ENCODE data around the gene KCNQ5.
A peak's percentile ranks its signal among the peaks of the same experiment; 100 is the strongest.
"Not testable (repeated sequence)": the region's sequence is repeated elsewhere in the genome, so short reads cannot be mapped to it uniquely, and the experiment has no call there.

KCNQ5 gene

DNA sequence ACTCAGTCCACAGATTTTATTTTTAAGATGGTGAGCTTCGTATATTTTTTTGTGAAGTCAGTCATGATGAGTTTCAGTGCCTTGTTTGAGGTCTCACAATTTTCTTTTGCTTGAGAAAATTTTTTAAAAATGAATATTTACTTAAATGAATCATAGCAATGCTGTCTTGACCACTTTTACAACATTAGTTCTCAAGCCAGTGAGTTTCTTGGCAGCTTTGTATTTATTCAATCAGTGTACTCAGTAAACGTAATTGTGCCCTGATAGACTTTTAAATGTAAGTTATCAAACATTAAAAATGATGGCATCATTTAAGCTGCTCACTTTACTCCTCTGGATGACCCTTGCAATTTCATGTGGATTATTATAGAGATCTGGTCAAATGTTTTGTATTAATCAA, 342.1 kb downstream of the KCNQ5 start:
- DNase-seq = no peak

DNA sequence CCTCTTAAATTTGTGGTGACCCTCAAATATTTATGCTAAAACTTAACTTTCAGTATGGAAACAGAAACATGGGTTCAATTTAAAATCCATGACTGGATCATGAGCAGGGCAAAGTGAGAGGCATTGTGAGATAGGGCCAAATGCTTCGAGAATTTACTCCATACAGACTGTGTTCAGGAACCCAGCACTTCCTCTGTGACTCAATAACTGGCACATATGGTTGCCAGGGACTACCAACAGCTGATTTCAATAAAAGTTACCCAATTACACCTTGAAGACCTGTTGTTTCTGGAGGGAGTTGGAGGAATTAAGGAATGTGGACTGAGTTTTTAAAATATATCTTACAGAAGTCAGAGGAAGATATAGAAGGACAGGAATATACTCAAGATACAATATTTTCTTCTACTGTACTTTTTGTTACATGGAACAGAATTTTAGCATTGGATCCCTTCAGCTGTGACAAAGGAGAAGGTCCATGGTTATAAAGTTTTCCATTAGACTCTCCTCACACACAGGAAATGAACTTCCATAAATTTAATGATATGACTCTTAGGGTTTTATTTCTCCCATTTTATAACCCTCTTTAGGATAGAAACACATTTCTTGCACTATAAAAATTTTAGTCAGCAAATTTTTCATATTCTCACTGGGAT, 344.9 kb downstream of the KCNQ5 start:
- peak; percentile 15 for DNase-seq

DNA sequence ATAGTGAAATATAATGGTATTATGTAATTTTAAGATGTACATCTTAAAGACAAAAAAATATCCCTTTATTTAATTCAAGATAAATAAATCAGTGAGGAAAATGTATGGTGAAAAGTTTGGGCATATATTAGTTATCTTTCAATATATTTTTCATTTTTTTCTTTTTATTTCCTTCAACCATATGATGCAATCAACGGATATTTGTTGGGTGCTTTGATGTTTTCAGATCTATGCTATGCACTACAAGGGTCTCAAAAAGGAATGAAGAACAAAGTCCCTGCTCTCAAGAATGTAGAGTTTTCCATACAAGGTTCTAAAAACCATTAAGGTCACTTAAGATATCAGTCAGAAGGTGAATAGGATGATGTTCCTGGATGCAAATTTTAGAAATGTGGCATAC, 345.5 kb downstream of the KCNQ5 start:
- DNase-seq = no peak

DNA sequence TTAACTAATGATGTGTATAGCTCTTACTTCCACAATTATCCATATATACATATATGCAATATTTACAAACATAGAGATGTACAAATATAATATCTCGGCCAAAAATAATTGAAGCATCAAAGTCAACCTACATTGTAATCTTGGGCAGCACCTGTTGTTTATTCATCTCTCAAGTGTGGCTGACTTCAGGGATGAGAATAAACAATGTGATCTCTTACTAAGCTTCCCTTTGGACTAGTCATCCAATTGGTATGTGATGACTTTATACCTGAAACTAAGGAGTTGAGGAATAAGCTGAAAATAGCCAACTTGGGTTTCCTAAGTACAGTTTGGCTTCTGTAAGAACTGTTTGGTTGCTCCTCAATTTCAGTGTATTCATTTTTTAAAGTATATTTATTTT, 346.8 kb downstream of the KCNQ5 start:
- DNase-seq = no peak

DNA sequence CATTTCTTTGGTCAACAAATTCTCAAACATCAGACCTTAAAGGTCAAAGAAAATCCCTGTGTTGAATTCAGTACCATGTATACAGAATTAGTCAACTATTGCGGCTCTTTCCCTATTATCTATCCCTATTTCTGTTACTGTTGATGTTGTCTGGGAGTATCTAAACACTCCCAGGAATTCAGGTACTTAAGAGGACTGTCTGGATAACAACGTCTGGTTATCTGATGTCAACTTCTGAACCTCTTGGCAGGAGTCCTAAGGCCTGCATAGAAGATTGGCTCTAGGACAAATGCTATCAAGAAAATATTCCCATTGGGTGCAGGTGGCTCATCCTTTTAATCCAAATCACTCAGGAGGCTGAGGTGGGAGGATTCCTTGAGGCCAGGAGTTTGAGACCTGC, 347.8 kb downstream of the KCNQ5 start:
- no peak for DNase-seq

DNA sequence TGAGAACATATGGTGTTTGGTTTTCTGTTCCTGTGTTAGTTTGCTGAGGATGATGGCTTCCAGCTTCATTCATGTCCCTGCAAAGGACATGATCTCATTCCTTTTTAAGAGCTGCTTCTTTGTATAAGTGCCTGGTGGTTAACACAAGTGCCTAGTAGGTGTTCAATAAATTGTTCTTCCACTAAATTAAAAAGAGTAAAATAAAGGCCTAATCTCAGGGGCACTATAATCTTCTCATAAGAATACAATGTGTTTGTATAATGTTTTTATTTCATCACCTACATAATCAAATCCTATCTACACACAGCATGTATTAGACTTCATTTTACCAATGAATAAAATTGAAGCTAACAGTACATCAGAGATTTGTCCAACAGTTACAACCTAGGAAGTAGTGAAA, 350.7 kb downstream of the KCNQ5 start:
- DNase-seq = no peak

DNA sequence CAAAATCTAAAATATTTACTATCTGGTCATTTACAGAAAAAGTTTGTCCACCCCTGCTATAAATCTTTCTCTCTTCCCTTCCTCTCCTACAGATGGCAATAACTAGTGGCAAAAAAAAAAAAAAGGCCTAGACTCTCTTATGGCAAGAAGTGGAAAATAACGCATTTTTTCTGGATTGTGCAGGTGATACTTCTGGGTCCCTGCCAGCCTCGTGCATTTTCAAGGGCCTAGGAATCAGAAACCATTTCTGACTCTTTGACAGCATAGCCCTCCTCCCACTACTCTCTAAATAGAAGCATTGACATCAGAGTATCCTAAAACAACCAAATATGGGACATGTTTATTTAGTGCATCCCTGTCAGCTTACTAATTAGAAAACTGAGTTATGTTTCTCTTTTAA, 352.4 kb downstream of the KCNQ5 start:
- no peak for DNase-seq

DNA sequence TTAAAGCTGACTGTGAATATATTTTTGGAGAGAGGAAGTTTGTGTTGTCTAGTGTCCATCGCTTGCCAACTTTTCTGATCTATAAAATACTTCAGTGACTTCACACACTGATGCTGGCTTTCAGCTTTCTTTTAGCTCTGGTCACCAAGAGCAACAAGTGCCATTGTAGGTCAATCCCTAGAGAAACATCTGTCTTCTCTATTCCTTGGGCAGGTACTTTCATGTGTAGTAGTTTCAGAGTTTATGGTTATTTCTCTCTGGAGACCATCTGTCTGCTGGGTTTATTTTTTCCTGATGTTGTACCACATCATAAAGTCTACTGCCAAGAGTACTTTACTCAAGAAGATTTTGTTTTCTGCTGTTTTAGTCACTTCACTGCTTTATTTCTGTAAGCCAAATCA, 353.5 kb downstream of the KCNQ5 start:
- DNase-seq = no peak

DNA sequence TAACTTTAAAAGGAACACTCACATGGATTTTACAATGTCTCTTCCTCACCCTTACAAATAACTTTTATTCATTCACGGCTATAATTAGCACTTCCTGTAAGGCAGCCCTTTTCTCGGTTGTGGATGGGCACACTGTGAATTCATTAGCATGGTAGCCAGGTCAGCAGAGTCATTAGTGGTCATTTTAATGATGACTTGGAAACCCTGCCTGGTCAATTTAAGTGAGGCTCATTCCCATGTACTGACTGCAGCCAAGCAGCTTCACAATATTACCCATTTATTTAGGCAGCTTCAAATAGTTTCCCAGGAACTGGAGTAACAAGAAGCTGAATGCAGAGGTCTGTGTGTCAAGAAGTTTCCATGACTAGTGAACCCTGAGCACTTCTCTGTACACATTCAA, 354.6 kb downstream of the KCNQ5 start:
- no peak for DNase-seq

DNA sequence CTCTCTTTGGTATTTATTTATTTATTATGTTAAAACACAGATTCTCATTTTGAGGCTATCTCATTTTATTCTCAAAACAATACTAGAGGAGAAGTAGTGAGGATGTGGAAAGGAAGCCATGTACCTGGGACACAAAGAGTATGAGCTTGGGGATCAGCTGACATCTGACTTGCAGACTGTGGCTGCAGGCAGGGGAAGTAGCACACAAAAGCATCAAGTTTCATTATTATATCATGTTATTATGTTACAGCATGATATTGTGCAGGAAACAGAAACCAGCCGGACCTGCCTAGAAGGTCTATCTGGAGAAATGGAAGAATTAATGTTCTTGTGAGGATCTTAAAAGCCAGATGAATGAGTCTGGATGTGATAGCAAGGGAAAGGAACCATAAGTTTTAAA, 355.2 kb downstream of the KCNQ5 start:
- peak; percentile 80 for DNase-seq

DNA sequence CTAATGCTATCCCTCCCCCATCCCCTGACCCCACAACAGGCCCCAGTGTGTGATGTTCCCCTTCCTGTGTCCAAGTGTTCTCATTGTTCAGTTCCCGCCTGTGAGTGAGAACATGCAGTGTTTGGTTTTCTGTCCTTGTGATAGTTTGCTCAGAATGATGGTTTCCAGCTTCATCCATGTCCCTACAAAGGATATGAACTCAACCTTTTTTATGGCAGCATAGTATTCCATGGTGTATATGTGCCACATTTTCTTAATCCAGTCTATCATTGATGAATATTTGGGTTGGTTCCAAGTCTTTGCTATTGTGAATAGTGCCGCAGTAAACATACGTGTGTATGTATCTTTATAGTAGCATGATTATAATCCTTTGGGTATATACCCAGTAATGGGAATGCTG, 356.9 kb downstream of the KCNQ5 start:
- DNase-seq = not testable (repeated sequence)

DNA sequence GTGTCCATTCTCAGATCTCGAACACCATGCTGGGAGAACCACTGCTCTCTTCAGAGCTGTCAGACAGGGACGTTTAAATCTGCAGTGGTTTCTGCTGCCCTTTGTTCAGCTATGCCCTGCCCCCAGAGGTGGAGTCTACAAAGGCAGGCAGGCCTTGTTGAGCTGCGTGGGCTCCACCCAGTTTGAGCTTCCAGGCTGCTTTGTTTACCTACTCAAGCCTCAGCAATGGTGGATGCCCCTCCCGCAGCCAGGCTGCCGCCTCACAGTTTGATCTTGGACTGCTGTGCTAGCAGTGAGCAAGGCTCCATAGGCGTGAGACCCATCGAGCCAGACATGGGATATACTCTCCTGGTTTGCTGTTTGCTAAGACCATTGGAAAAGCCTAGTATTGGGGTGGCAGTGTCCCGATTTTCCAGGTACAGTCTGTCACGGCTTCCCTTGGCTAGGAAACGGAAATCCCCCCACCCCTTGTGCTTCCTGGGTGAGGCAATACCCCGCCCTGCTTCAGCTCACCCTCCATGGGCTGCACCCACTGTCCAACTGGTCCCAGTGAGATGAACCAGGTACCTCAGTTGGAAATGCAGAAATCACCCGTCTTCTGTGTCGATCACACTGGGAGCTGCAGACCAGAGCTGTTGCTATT, 362.4 kb downstream of the KCNQ5 start:
- not testable (repeated sequence) for DNase-seq

DNA sequence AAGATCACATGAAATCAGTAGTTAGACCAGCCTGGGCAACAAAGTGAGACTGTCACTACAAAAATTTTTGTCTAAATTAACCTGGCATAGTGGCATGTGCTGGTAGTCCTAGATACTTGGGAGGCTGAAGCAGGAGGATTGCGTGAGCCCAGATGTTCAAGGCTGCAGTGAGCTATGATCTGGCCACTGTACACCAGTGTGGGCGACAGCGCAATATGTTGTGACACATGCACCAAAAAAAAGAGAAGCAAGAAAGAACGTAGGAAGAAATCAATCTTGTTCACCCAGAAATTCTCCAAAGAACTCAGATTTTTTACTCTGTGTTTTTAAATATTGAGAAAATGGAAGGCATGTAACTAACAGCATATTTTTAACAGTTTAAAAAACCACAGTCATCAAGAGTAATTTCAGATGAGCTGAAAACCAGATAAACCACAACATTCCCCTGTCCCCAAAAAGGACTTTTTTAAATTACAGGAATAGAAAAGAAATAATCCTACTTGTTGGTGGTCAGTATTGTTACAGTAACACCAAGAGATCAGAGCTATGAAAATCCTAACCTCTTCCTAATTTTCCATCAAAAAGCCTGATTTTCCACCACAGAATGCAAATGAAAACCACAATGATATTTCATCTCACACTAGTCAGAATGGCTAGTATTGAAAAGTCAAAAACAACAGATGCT, 363.3 kb downstream of the KCNQ5 start:
- peak; percentile 81 for DNase-seq

DNA sequence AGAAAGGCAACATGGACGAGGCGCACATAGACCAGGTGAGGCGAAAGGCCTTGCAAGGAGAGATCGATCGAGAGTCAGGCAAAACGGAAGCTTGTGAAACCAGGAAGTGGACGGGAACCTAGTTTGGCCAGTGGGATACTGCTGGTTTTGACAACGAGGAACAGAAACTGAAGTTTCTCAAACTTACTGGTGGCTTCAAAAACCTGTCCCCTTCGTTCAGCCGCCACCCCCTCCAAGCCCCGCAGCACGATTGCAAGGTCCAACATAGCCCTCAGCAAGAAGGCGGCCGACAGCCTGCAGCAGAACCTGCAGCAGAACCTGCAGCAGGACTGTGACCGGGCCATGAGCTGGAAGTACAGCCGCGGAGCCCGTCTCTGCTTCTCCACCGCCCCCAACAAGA, 365.4 kb downstream of the KCNQ5 start:
- peak; percentile 61 for DNase-seq

DNA sequence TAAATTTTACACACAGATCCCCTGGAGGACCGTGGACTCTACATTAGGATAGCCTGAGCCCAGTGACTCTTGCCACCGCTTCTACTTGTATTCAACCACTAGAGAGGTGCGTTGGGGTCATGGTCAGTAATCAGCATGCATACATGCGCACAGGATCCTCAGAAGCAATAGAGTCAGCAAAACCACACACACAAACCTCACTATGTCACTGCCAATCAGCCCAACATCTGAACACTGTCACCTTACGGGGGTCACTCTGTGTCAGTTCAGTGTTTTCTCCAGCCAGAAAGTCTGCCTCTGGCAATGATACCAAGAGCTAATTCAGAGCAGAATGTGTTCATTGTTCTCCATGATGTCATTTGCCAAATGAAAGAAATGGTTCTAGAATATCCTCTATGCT, 378.1 kb downstream of the KCNQ5 start:
- no peak for DNase-seq

DNA sequence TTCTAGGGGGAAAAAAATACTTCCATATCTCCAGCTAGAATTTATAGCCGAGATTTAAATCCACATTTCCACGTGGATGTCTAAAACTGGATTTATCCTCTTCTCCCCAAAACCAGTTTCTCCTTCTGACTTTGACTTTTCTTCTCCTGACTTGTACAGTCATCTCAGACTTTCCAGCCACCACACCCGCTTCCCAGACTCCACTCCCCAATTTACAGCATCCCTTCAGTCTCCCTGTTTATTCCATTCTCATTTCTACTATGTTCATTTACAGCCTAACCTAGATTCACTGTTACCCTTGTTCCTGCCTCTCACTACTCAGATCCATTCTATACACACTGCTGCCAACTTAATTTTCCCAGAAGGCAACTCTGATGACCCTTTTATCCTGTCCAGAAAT, 378.6 kb downstream of the KCNQ5 start:
- no peak for DNase-seq

DNA sequence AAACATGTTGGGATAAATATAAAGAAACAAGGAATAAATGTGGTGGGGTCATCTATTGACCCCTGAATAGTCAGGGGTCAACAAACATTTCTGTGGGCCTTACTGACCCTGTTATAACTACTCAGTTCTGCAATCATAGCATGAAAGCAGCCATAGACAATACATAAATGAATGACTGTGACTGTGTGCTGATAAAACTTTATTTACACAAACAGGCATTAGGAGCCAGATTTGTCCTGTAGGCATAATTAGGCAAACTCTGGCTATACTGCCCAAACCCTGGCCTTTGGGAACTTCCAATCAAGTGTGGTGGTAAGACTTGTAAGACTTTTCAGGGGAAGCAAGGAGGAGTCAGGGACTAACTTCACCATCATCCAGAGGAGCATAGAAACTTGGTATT, 380.7 kb downstream of the KCNQ5 start:
- DNase-seq = no peak

DNA sequence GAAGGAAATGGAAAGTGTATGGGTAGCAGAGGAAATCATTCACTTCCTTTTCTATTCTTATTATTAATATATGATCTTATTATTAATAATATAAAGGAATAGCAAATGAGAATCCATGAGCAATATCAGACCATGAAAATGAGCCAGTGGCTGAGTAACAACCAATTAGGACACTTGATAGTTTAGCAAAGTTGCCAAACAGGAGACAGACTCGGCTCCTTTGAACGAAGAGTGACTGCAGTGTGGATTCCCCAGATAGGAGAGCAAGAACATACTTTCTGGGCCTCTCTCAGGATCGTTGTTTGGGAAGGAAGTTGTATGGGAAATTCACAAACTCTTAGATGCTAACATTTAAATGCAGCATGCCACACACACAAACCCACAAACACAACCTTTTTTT, 381.4 kb downstream of the KCNQ5 start:
- no peak for DNase-seq

DNA sequence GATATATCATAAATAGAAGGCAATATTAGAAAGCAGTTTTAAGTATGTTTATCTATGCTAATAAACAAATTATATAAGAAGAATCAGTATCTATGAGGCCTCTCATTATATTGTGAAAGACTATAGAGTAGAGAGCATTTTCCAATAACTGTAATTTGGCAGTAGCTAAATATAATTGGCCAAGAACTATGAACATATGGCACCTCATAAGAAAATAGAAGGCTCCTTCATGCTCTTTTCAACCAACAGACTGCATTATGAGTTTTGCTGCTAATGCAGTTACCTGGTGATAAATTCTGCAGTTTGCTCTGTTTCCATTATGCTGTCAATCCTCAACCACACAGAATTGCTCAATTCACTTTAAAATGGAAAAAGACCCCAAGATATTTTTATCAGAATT, 382.4 kb downstream of the KCNQ5 start:
- no peak for DNase-seq

DNA sequence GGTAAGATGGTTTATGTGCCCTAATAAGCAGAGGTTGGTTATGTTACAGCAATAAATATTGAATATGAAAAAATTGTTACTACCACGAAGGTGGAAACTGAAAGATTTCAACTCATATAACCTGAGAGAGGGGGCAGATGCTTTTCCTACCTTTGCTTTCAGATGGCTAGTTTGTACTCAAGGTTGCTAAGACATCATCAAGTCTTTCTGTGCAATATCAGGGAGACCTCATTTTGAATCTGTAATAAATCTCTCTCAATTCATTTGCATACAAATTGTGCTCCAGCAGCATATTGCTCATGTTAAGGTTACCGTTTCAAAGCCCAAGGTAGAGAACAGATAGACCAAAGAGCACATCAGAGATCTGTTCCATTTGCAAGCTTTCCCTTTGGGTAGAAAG, 383.0 kb downstream of the KCNQ5 start:
- no peak for DNase-seq

DNA sequence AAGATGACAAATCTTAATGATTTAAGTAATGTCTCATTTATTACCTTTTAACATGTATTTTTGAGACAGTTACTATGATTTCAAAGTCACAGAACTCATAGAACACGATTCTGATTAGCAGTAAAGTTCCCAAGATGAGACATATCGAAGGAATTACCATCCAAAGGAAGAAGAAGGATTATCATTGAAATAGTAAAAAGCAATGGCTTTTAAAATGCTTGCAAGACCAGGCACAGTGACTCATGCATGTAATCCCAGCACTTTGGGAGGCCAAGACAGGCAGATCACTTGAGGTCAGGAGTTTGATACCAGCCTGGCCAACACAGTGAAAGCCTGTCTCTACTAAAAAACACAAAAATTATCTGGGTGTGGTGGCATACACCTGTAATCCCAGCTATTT, 384.3 kb downstream of the KCNQ5 start:
- no peak for DNase-seq

DNA sequence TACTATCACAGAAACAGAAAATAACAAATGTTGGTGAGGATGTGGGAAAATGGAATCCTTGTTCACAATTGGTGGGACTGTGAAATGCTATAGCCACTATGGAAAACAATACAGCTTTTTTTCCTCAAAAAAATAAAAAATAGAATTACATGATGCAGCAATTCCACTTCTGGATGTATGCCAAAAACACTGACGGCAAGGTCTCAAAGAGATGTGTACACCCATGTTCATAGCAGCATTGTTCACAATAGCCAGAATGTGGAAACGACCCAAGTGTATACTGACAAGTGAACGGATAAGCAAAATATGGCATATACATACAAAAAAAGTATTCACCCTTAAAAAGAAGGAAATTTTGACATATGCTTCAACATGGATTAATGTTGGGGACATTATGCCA, 390.1 kb downstream of the KCNQ5 start:
- no peak for DNase-seq

DNA sequence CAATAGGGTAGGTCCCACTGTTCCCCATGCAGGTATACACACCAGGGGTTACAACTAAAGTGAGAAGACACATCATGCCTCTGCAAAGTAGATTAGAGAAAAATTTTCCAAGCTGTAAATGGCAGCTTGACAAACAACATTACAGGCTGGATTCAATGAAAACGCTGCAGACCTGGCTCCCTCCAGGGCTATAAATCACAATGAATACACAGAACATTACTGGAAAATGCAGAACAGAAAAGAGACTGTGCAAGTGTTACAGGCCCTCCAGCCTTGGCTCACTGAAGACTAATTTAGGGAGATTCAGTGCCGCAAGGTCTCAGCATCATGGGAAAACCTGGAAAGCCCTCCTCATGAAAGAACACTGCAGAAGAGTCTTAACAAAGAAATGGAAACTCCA, 395.6 kb downstream of the KCNQ5 start:
- no peak for DNase-seq

DNA sequence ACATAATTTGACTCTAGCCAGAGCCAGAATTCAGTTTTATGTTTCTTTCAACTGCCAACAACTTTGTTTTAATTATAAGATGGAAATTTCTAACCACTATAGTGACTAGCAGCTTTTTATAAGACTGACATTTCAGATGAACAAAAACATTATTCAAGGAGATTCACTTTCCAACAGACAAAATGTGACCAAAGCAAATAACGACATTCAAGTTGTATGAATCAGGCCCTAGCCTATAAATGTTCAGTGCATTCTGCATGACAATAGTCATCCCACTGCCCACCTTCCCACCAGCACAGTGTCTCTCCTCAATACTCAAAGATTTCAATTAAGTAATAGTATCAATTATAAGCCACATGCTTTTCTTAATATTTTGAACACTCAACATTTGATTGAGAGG, 402.7 kb downstream of the KCNQ5 start:
- no peak for DNase-seq

DNA sequence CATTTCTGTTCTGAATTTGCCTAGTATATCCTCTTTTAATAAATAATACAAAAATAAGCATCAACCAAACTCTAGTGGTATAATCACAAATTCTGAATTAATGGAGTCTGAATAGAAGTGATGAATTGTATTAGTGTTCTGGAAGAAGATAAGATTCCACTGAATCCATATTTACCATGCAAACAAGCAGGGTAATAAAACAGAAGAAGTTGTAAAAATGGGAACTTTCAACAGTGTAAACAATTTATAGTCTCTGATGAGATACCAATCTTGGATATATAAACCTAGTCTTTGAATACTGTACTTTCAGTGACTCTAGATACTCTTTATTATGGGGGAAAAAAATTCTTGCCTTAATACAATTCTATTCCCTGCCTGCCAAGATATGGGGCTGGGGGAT, 405.8 kb downstream of the KCNQ5 start:
- DNase-seq = no peak
